Activated CD4-positive, alpha-beta T cell treated with anti-CD3 and anti-CD28 coated beads, Interleukin-2, amount 50 U/mL, for 4 hours (primary cell): Measurements from ENCODE around the gene INSRR.

Experiments
- DNase-seq, 2 experiments: peaks; one replicate each; pipeline ENCODE4 v3.0.0-alpha.2; 2020

Gene INSRR

DNA sequence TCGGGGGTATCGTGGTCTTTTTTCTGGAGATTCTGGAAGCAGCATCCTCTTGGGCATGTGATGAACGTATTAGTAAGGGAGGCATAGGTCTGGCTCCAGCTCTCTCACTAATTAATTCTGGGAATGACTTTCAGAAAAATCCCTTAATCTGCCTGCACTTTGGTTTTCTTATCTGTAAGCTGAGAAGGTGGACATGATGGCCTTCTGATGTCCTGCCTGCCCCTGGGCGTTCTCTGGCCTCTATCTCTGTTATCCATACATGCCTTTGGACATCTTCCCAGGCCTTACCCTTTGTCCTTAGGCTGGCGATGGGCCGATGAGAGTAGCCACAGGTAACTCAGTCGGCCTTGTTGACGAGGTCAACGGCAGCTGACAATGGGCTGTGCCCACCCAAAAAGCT is 10.5 kb upstream of the INSRR start:
- DNase-seq: no peak

DNA sequence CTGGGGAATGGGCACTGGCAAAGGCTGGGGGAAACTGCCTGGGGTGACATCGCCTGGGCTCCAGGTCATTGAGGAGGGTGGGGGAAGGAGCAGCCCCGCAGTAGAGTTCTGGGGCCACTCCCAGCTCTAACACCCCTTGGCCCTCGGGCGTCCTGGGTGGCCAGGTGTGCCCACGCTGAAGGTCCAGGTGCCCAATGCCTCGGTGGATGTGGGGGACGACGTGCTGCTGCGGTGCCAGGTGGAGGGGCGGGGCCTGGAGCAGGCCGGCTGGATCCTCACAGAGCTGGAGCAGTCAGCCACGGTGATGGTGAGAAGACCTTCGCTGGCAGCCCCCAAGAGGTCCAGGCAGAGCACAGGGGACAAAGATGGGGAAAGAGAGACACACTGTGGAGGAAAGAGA is 9.4 kb upstream of the INSRR start:
- DNase-seq: no peak

DNA sequence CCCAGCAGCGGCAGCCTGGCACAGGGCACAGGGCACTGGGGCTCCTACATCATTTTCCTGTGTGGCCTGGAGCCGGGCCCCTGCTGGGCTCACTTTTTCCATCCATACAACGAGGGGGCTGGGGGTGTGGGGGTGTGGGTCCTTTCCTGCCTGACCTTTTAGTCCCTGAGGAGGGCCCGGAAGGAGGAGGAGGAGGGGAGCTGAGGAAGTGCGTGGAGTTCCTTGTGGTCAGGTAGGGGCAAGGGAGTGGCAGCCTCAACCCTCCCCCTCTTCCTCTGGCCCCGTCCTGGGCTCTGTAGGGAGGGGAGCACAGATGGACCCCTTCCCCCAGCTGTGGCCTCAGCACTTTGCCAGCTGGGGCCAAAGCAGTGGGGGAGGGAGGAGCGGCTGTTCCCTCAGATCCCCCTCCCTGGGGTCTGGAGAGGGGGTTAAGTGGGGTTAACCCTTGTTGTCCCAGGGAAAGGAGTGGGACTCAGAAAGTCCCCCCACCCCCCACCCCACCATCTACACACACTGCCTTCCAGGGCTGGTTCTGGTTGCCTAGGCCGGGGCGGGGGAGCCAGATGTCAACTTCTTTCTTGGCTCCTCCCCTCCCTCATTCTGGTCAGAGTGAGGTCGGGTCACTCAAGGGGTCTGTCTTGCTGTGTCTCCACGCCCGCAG is 7.5 kb upstream of the INSRR start:
- peak in 1 of 2 experiments; percentile 11 for DNase-seq

DNA sequence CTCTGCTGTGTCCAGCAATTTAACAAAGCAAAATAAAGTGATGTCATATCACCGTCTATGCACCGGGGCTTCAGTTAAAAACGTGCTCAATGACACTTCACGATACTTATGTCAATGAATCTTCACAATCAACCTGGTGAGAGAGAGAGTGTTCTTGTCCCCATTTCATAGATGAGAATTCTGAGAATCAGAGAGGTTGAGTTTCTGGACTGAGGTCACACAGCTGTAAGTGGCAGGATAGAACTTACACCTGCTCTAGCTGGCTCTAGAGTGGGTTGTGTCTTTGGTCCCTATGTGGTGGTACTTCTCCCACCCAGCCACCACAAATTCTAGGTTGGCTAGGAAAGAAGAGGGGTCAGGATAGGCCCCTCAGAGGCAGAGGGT is 6.9 kb upstream of the INSRR start:
- no peak for DNase-seq

DNA sequence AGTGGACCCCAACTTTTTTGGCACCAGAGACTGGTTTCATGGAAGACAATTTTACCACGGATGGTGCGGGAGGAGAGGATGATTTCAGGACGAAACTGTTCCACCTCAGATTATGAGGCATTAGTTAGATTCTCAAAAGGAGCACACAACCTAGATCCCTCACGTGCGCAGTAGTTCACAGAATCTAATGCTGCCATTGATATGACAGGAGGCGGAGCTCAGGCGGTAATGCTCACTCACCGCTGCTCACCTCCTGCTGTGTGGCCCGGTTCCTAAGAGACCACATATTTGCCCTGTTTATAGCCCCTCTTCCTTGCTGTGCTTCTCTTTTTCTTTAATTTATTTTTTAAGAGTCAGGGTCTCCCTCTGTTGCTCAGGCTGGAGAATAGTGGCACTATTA is 6.3 kb upstream of the INSRR start:
- DNase-seq: no peak

DNA sequence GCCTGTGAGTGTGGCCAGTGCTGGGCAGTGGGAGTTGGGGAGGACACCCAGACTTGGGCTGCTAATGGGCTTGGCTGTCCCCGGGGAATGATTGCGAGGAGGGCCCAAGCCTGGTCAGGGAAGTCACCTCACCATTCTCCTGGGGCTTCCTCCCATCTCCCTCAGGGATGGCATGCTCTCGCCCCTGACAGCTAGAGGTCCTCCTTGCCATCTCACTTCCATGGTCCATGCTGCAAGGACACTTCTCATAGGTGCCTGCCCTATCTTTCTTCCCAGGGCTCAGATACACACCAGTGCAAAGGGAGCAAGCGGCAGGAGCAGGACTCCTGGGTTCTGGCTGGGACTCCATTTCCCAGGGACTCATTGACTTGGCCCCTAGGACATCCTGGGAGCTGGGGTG is 5.9 kb upstream of the INSRR start:
- no peak for DNase-seq

DNA sequence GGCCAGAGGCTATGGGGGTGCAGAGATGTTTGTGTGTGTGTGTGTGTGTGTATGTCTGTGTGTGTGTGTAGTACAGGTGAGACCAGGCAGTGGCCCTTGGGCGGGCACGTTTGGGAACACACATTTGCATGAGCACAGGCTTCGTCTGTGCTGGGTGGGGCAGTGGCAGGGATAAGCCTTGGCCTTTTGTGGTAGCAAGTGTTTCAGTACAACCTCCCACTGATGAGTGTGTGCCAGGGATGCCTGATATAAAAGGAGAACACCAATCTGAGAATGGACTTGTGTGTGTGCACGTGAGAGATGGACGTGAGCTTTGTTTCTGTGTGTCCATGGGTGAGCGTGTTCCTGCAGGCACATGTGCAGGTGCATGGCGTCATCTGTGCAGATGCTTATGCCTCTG is 4.7 kb upstream of the INSRR start:
- no peak for DNase-seq

DNA sequence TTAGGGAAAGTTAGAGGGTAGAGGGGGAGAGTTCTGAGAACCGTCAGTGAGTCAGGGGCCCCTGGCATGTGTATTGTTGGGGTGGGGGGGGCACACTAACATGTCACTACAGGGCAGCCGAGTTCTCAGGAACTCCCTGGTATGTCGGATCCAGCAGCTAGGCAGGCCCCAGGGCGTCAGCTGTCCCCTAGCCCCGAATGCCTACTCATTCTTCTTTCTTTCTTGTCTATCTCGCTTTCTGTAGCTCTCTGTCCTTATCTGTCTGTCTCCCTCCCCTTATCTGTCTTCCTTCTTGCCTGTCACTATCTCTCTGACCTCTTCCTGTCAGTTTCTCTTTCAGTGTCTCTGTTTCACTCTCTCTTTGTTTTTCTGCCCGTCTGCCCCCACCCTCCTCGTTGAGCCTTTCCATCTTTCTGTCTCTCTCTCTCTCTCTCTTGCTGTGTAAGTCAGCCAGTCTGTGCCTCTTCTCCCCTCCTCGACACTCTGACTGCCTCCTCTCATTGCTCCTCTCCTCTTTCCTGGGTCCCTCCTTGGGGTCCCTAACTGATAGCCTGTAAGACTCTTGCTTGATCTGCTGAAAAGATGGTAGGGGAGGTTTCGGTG is 4.2 kb upstream of the INSRR start:
- DNase-seq: no peak

DNA sequence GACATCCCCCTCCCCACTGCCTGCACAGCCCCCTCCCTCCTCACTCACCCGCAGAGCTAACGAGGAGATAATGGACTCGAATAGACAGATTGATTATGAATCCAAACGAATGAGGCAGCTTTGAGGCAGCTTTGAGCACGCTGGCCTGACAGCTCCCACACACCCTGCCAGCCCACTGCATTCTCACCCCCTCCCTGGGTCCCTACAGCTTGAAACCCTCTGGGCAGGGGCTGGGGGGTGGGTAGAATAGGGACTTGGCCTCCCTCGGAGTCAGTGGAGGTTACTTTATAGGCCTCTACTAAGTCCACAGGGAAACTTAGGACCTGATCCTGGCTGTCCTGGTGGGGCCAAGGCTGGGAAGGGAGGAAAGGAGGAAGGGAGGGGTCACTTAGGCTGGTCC is 3.7 kb upstream of the INSRR start:
- no peak for DNase-seq

DNA sequence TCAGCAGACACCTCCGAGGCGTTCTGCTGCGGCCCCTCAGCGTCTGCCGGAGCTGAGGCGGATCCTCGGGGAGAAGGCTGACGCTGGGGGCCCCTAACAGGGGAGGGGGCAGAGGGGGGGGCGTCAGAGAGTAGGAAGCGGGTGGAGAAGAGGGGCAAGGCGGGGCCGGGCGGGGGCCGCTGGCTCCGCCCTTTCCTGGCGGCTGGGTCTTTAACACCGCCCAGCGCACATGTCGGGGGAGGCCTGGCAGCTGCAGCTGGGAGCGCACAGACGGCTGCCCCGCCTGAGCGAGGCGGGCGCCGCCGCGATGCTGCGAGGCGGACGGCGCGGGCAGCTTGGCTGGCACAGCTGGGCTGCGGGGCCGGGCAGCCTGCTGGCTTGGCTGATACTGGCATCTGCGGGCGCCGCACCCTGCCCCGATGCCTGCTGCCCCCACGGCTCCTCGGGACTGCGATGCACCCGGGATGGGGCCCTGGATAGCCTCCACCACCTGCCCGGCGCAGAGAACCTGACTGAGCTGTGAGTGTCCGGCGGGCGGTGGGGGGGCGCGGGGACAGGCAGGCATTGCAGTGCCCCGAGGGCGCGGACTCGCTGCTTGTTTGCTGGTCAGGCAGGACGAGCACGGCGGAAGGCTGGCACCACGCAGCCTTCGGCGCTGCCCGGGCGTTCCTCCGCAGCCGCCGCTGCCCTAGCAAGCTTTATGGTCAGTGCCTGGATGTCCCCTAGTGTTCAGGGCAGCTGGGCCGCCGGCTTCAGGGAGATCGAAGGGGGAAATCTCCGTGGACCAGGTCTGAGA is 1.9 kb upstream of the INSRR start, which contains the start of gene NTRK1:
NTRK1 (plus strand) TSS at position 238 of the 796 bp plus-strand sequence; CDS start at position 308, 70 bp downstream.
- DNase-seq: peak; percentile 39 to 46

DNA sequence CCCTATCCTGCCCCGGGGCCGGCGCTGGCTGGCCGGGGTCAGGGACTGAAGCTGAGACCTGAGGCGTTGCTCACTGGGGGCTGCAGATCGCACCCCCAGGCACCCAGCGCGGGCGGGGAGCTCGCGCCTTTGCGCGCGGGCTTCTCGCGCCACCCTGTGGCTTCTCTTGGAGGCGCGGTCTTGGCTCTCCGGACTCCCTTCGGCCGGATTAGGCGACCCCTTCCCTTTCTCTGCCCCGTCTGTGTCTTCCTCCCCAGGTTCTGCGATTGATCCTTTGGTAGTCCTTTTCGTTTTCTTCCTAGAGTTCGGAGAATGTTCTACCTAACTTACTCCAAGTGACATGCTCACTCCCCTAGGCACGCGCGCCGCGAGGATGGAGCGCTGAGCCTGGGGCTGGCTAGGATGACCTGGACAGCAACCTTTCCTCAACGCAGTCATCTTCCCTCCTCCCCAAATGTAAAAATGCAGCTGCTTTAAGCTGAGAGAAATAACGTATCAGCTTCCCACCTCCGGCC is 1.3 kb upstream of the INSRR start:
- peak; percentile 42 to 46 for DNase-seq

DNA sequence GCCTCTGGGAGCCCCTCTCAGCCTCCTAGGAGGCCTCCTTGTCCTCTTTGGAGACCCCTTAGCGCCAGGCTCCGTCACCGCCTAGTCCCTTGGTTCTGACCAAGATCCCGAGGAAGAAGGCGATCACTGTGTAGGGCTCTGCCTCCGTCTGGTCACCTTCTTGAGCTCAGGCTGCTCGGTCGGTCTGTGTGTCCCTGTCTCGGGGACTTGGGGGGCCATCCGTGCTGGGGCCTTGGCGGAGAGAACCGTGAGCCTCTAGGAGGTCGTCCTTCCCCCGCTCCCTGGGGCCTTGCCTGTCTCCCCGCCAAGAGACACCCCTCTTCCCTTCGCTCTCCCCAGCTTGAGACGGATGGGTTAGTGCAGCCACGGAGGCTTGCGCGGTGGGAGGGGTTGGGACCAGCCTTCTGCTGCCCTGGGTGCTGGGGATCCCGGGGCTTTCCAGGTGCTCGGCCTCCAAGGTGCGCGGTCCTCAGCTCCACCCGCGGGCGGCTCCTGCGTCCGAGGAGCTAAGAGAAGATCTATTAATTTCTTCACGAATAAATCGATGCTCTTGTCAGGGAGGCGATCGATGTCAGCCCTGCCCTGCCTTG is 701 bp upstream of the INSRR start:
- DNase-seq: no peak

DNA sequence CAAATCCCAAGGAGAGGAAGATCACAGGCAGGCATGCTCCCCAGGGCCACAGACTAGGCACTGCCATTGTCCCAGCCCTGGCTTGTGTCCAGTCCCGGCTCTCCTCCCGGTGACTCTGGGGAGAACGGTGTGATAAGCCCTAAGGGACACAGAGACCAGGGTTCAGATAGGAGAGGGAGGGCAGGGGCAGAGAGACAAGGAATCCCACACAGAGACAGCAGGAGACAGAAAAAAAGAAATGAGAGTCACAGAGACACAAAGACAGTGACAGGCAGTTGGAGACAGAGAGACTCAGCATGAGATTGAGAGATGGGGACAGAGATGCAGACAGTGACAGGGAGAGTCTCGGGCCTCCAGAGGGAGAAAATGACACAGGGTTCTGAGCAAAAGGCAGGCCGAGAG is 361 bp downstream of the INSRR start:
- no peak for DNase-seq

DNA sequence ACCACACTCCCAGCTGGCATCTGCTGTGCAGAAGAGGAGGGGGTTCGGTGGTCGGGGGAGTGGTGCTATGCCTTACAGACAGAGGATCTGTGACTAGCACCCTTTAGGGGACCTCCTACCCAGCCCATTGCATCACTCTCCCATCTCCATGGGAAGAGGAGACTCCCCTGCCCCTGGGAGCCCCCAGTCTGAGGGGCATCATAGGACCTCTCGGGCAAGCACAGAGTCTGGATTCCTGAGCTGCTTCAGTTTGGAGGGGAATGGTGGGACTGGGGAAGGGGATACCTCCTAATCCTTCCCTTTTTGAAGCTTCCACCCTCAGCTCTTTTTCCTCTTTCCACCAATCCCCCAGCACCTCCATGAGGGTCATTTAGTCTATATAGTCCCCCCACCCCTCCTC is 1.4 kb downstream of the INSRR start:
- DNase-seq: no peak

DNA sequence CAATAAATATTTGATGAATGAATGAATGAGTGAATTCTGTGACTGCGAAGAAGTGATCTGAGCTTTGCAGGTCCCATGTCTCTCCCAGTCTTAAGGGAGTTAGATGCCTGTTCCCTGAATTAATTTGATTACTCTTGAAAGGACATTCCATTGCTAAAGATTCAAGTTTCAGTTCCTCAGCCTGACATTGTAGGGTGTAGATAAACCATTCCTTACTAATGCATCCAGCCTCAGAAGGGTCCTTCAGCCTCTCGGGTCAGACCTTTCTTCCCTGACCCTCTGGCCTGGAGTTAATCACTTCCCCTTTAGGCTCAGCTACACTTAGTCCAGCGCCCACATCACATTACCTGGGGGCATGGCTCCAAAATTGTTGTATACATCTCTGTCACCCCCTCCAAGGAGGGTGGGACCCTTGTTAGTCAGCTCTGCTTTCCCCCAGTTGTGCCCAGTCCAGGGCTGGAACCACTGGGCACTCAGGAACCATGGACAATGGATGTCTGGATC is 2.6 kb downstream of the INSRR start:
- DNase-seq: no peak

DNA sequence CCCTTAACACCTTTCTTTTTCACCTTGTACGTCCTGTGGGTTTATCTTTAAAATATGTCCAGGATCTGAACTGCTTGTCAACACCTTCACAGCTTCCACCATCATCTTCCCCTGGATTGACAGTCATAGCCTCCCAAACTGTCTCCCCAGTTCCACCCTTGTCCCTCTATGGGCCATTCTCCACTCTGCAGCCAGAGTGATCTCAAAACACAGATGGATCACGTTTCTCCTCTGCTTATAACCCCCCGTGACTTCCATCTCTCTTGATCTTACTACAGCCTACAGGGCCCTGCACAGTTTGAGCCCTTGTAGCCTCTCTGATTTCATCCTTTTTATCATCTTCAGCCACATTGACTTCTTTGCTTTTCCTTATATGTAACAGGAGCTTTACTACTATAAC is 4.3 kb downstream of the INSRR start:
- DNase-seq: no peak

DNA sequence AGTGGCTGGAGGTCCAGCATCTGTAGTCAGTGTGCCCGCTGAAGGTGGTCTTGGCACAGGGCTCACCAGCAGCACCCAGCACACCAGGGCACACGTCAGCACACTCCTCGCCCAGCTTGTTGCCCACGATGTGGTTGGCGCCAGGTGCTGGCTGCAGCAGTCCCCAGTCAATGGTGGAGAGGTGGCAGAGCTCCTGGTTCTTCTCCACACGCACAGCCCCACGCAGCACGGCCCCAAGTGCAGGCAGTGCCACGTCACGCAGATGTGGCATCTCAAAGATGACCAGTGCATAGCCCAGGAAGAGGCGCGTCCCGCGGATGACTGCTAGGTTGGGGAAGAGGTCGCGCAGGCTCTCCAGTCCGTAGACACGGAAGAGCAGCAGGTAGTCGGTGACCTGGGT is 5.2 kb downstream of the INSRR start:
- DNase-seq: no peak

DNA sequence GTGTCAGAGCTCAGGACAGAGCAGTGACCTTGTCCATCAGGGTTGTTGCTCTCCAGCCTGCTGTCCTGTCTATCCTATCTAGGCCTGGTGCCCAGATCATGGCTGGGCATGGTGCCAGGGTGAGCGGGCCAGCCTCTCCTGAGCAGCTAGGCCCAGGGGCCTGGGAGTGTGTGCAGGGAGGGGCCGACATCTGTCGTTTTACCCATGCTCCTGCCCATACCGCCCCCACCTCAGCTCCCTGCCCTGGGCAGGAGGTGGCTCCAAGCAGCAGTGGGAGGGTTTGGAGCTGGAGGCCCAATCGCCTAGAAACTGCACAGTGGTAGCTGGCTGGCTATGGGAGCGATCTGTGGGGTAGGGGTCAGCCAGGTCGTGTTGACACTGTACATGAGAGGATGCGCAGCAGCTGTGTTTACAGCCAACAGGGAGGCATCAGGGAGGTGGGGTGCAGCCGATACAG is 6.5 kb downstream of the INSRR start:
- DNase-seq: no peak

DNA sequence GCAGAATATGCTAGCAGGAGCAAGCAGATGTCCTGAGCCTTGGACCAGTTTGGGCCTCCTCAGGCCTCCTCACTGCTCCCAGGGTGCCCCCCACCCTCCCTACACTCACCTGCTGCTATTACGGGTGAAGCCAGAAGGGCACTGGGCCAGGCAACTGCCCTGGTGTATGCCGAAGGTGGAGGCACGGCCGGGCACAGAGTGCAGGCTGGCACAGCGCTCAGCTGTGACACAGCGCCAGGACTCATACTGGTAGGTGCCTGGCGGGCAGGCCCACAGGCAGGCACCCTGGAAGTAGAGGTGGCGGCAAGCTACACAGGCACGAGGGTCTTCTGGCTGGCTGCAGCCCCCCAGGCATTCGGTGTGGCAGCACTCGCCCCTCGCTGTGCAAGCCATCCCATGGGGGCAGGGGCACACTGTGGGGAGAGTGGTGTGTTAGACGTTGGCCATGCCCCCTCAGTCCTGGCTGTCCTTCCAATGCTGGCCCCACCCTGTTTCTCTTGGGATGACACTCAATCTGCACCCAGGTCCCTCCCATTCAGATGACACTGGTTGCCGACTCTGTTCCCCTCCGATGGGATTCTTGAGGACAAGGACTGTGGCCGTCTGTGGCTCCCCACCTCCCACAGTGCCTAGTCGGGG is 7.0 kb downstream of the INSRR start:
- no peak for DNase-seq

DNA sequence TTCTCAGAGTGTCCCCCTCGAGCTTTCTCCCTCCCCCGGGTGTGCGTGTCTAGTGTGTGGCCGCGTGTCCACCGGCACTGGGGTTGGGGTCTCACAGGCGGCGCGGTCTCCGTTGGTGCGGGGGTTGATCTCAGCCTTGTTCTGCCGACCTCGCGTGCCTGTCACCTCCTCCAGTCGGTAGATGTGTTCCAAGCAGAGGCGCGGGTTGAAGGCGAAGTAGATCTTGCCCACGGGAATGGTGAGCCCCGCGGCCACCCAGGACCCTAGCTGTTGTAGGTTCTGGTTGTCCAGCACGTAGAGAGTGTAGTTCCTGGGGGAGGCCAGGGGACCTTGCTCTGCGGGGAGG is 9.8 kb downstream of the INSRR start:
- no peak for DNase-seq

DNA sequence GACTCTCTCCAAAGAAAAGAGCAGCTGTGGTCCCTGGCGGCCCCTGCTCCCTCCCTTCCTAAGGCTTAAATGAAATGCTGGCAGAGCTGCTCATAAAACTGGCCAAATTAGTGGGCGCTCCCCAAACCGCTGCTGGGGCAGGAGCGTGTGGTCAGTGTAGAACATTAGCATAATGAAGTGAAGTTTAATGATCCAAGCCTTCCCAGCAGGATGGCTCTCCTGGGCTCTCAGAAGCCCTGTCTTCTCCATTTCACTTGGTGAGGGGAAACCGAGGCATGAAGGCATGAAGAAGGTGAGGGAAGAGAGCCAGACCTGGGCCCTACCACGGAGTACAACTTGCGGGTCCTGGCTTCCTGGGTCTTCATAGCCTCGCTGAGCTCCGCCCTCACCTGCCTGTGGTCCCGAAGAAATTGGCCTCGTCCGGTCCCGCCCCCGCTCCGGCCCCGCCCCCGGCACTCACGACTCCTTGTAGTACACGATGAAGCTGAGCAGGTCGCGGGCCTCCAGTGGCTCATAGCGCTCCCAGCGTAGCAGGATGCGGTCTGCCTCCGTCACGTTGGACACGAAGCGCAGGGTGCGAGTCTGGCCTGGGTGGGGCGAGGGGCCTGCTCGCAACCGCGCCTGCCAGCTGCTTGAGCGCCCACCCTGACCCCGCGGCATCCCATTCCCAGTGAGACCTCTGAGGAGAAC is 10.3 kb downstream of the INSRR start:
- peak; percentile 52 to 53 for DNase-seq
